HL-60 (cell line): ENCODE results near the gene ACP6.

ENCODE experiments used
- SPI1 ChIP-seq: IDR thresholded peaks from 2 replicates; pipeline ENCODE4 v1.6.1; 2012; ENCODE audit warnings: low read depth, mild to moderate bottlenecking, borderline replicate concordance
- TF ChIP-seq, protein P1 (sequence below): IDR thresholded peaks from one replicate; pipeline ENCODE4 v1.5.1; 2011; ENCODE audit warnings: low read length, control low read depth, inconsistent platforms; ENCODE audit not compliant: insufficient read depth

DNA sequence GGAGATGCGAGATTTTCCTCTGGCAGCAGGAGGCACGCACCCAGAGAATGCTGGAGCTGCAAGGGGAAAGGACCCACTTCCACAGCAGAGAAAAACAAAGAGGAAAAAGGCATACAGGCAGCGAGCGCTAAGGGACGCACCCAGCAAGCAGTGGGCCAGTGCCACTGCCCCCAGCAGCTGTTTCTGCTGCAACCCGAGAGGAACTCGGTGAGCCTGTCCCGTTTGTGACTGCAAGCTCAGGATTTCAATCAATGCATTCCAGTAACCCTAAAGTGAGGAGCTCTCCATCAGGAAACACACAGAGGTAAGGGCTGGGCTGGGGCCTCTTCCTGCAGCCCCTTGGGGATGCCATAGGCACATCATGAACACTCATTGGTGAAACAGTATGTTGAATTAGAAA, 58.7 kb downstream of the ACP6 start:
- TF ChIP-seq, protein P1, sequence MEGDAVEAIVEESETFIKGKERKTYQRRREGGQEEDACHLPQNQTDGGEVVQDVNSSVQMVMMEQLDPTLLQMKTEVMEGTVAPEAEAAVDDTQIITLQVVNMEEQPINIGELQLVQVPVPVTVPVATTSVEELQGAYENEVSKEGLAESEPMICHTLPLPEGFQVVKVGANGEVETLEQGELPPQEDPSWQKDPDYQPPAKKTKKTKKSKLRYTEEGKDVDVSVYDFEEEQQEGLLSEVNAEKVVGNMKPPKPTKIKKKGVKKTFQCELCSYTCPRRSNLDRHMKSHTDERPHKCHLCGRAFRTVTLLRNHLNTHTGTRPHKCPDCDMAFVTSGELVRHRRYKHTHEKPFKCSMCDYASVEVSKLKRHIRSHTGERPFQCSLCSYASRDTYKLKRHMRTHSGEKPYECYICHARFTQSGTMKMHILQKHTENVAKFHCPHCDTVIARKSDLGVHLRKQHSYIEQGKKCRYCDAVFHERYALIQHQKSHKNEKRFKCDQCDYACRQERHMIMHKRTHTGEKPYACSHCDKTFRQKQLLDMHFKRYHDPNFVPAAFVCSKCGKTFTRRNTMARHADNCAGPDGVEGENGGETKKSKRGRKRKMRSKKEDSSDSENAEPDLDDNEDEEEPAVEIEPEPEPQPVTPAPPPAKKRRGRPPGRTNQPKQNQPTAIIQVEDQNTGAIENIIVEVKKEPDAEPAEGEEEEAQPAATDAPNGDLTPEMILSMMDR = no peak
- TF ChIP-seq SPI1 = no peak
